A549 (cell line): ENCODE data around the gene ZNF578. TPM values are rescaled to one million over a fixed set of nuclear protein-coding genes. Genes with fewer than 3 reads are reported as not detected.

Experiments used
- ATAC-seq, 2 experiments: fragments of 200-7000 bp in 1 of 2; fragments of >200 bp in 1 of 2; cut with Nextera tagmentation in 1 of 2; cut with Tn5 transposase in 1 of 2; 3 replicates each; pipeline versions ENCODE4 v1.8.0 to v1.9.1; 2018 to 2020; ENCODE audit warnings: mild to moderate bottlenecking in 1 of 2, moderate library complexity in 1 of 2
- CTCF ChIA-PET: fragments of 300-600 bp; sonication (Branson Sonifier 250); formaldehyde crosslinking; extraction: SDS; loops from one replicate; lab custom pipeline; 2021; ENCODE audit warnings: antibody characterized with exemption, inconsistent platforms; lab: Yijun Ruan, JAX
- POLR2A ChIA-PET: fragments of 350-600 bp; formaldehyde crosslinking; extraction: SDS; loops from one replicate; lab custom pipeline; 2021; ENCODE audit warnings: antibody characterized with exemption, inconsistent platforms; lab: Yijun Ruan, JAX
- DNase-seq, 2 experiments: peaks; one replicate each; pipeline versions ENCODE4 v3.0.0 to v3.0.0-alpha.2; 2011 to 2016; ENCODE audit warnings: low read depth in 1 of 2, low spot score in 1 of 2
- FAIRE-seq: peaks from 2 replicates; lab custom pipeline; 2011; peaks lifted over from hg19 to GRCh38; lab: Jason Lieb, UNC
- H3K27ac ChIP-seq, 2 experiments: fragments of >200 bp; sonication (Bioruptor Twin); formaldehyde crosslinking; 3 replicates each; pipeline ENCODE4 v1.5.1; 2016 to 2017
- H3K4me1 ChIP-seq: fragments of >200 bp; sonication (Bioruptor Twin); formaldehyde crosslinking; 3 replicates; pipeline ENCODE4 v1.6.1; 2016
- H3K4me2 ChIP-seq: fragments of >200 bp; sonication (Bioruptor Twin); formaldehyde crosslinking; 3 replicates; pipeline ENCODE4 v1.6.1; 2016
- H3K4me3 ChIP-seq: fragments of >200 bp; sonication (Bioruptor Twin); formaldehyde crosslinking; 3 replicates; pipeline ENCODE4 v1.5.1; 2016
- H3K9me3 ChIP-seq: fragments of >200 bp; sonication (Bioruptor Twin); formaldehyde crosslinking; 3 replicates; pipeline ENCODE4 v1.6.1; 2016
- ATOH8 ChIP-seq: fragments of 250-450 bp; sonication (Bioruptor Pico); IDR thresholded peaks from 2 replicates; pipeline ENCODE4 v1.5.0; 2020; ENCODE audit warnings: low read depth, mild to moderate bottlenecking, moderate library complexity
- BCL3 ChIP-seq: fragments of >200 bp; sonication (Bioruptor Twin); formaldehyde crosslinking; IDR thresholded peaks from 3 replicates; pipeline ENCODE4 v1.6.1; 2016
- CBX8 ChIP-seq: fragments of 200-600 bp; sonication (generic); IDR thresholded peaks from 2 replicates; pipeline ENCODE4 v1.6.1; 2016
- CHD4 ChIP-seq: fragments of 200-600 bp; sonication (generic); IDR thresholded peaks from 2 replicates; pipeline ENCODE4 v1.6.1; 2016; ENCODE audit warnings: antibody characterized with exemption, mild to moderate bottlenecking, borderline replicate concordance
- CTCF ChIP-seq: fragments of >200 bp; sonication (Bioruptor Twin); formaldehyde crosslinking; IDR thresholded peaks from 3 replicates; pipeline ENCODE4 v1.5.1; 2016
- EHF ChIP-seq: fragments of 250-450 bp; sonication (Bioruptor Pico); IDR thresholded peaks from 2 replicates; pipeline ENCODE4 v1.5.0; 2020; ENCODE audit warnings: mild to moderate bottlenecking
- FOSL2 ChIP-seq, 2 experiments: fragments of 450-650 bp in 1 of 2; fragments of >200 bp in 1 of 2; sonication (Bioruptor Twin) in 1 of 2; formaldehyde crosslinking; IDR thresholded peaks; 2 replicates each; pipeline versions ENCODE4 v1.5.0 to v1.6.1; 2016 to 2020; ENCODE audit warnings: mild to moderate bottlenecking in 1 of 2, moderate library complexity in 1 of 2
- HDAC2 ChIP-seq: fragments of 200-600 bp; sonication (generic); IDR thresholded peaks from 2 replicates; pipeline ENCODE4 v1.6.1; 2016
- HMGXB4 ChIP-seq: fragments of 250-450 bp; sonication (Bioruptor Pico); IDR thresholded peaks from 2 replicates; pipeline ENCODE4 v1.5.0; 2021; ENCODE audit warnings: mild to moderate bottlenecking, moderate library complexity, borderline replicate concordance
- JUNB ChIP-seq: fragments of >200 bp; sonication (Bioruptor Twin); formaldehyde crosslinking; IDR thresholded peaks from 2 replicates; pipeline ENCODE4 v1.6.1; 2016
- NR3C1 ChIP-seq: fragments of >200 bp; sonication (Bioruptor Twin); formaldehyde crosslinking; IDR thresholded peaks from 3 replicates; pipeline ENCODE4 v1.6.1; 2017
- PBX3 ChIP-seq: IDR thresholded peaks from 2 replicates; pipeline ENCODE4 v1.6.1; 2012
- POLR2A ChIP-seq: IDR thresholded peaks from 2 replicates; pipeline ENCODE4 v1.6.1; 2012; ENCODE audit warnings: mild to moderate bottlenecking, low read length
- RAD21 ChIP-seq, 2 experiments: fragments of >200 bp in 1 of 2; sonication (Bioruptor Twin) in 1 of 2; formaldehyde crosslinking in 1 of 2; IDR thresholded peaks in 1 of 2; conservative IDR thresholded peaks in 1 of 2; 2 replicates in 1 of 2; 3 replicates in 1 of 2; pipeline ENCODE4 v1.6.1; 2012 to 2018; ENCODE audit warnings: inconsistent platforms in 1 of 2
- RCOR1 ChIP-seq: fragments of 150-350 bp; IDR thresholded peaks from 2 replicates; pipeline ENCODE4 v1.6.1; 2014; ENCODE audit warnings: antibody characterized with exemption, low read length, low read depth
- REST ChIP-seq: fragments of 200-600 bp; sonication (generic); IDR thresholded peaks from 2 replicates; pipeline ENCODE4 v1.6.1; 2016; ENCODE audit warnings: antibody characterized with exemption, mild to moderate bottlenecking, moderate library complexity
- TFCP2L1 ChIP-seq: fragments of 250-450 bp; sonication (Bioruptor Pico); IDR thresholded peaks from 2 replicates; pipeline ENCODE4 v1.5.0; 2021; ENCODE audit warnings: mild to moderate bottlenecking
- TP53 ChIP-seq: fragments of 250-450 bp; sonication (Bioruptor Pico); IDR thresholded peaks from 2 replicates; pipeline ENCODE4 v1.5.0; 2021; ENCODE audit warnings: mild to moderate bottlenecking, moderate library complexity
- WGBS: methylation state at CpG from one replicate; pipeline ENCODE4 v1.1.6; 2017; ENCODE audit errors: missing lambda C conversion rate; 5-methylcytosine and 5-hydroxymethylcytosine counted together
- polyA plus RNA-seq, 4 experiments: library from polyadenylated mRNA; depleted of rRNA in 3 of 4; stranded (reverse); fragments of >200 nt; fragmentation: RNase III in 1 of 4; extraction: RNeasy Plus Mini Kit Qiagen cat#74134 plus additional on column Dnase treatment in 1 of 4; gene quantifications; 2 replicates in 3 of 4; 3 replicates in 1 of 4; pipeline ENCODE4 v1.2.3, GENCODE V29; 2011 to 2017

ZNF578 gene
- polyA plus RNA-seq, 2 of the 4 experiments (the other 2 are of a cell fraction), result not detected

GRCh38 chr19:52428937-52429336 is 24.4 kb upstream of the ZNF578 start, which contains the start of gene ZNF534:
Gene ZNF534, plus strand, starts transcription at chr19:52429148. Its CDS starts 2,327 bp downstream, at chr19:52431475.
- ATAC-seq (no peak), FAIRE-seq (no peak), DNase-seq (no peak)
- H3K4me3 ChIP-seq, result no peak within 1 kb of the TSS
- no peak within 1 kb of the TSS for H3K27ac ChIP-seq
- CTCF ChIA-PET, result no interaction called here
- no peak within 1 kb of the TSS for H3K4me2 ChIP-seq
- TF ChIP-seq REST, result no peak
- no peak for TF ChIP-seq RCOR1
- TF ChIP-seq CTCF, result no peak
- no peak for TF ChIP-seq FOSL2 (IDR thresholded peaks at IDR 0.05)
- TF ChIP-seq FOSL2 (CRISPR knock-in tag; IDR thresholded peaks at IDR 0.05), result no peak
- no peak for TF ChIP-seq RAD21 (conservative IDR thresholded peaks at IDR 0.05 in 1 of 2, IDR thresholded peaks at IDR 0.05 in 1 of 2)
- TF ChIP-seq CBX8, result no peak
- TF ChIP-seq TP53 (CRISPR knock-in tag), result no peak
- TF ChIP-seq NR3C1, result no peak
- TF ChIP-seq POLR2A, result no peak
- no peak for TF ChIP-seq CHD4
- no peak for TF ChIP-seq ATOH8 (CRISPR knock-in tag)
- TF ChIP-seq TFCP2L1, result no peak
- no peaks in the 10 kb centered on the region for H3K4me1 ChIP-seq
- 57% methylated on average over 27 of the region's 27 CpGs for WGBS
- POLR2A ChIA-PET, result no interaction called here
- peaks cover 79% of the 10 kb centered on the region for H3K9me3 ChIP-seq

GRCh38 chr19:52442179-52442578 is 11.2 kb upstream of the ZNF578 start:
- ATAC-seq (no peak), FAIRE-seq (no peak), DNase-seq (no peak)
- Histone ChIP-seq H3K27ac (no peak overlapping the region), H3K4me2 (no peak overlapping the region), H3K4me1 (no peaks in the 10 kb centered on the region), H3K9me3 (peaks cover 41% of the 10 kb centered on the region; the same call in 2 of the 3 replicates), H3K4me3 (no peak overlapping the region)
- no peak for TF ChIP-seq HDAC2
- no peak for TF ChIP-seq JUNB
- TF ChIP-seq BCL3, result no peak
- TF ChIP-seq HMGXB4 (CRISPR knock-in tag), result no peak
- TF ChIP-seq CBX8, result no peak
- TF ChIP-seq PBX3, result no peak
- no peak for TF ChIP-seq EHF (CRISPR knock-in tag)
- POLR2A ChIA-PET, result no interaction called here
- 5% methylated on average over 3 of the region's 3 CpGs for WGBS
- CTCF ChIA-PET, result no interaction called here
